IPS-11a (cell line): ENCODE results near the gene SUPV3L1.
"Not testable (repeated sequence)": the region's sequence is repeated elsewhere in the genome, so short reads cannot be mapped to it uniquely, and the experiment has no call there.

ENCODE experiments used
- H3K4me3 ChIP-seq: one replicate; pipeline ENCODE4 v1.5.1; 2013; ENCODE audit warnings: low read depth, low read length, control low read depth

SUPV3L1 gene

GRCh38 chr10:69228151-69228550 is 48.1 kb downstream of the SUPV3L1 start:
- no peak overlapping the region for H3K4me3 ChIP-seq

- H3K4me3 ChIP-seq, result no peak overlapping the region
These were observed 49.5 kb downstream of the SUPV3L1 start for GRCh38 chr10:69229616-69229916.

DNA sequence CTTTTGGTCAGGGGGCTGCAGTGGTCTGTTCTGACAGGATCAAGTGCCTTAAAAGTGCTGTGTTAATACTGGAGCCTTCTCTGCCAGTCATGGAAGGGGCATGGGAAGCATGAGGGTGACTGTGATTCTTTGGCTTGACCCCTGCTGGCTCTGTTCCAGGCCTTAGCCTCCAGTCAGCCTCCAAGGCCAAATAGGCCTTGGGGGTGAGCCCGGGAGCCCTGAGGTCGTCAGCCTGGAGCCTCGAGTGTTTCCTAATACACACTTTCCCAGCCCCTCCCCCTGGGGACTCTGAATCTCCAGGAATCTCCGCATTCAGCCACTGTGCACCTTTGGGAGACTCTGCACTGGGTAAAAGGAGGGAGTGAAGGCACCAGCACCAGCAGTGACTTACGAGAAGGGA is 50.1 kb downstream of the SUPV3L1 start:
- no peak overlapping the region for H3K4me3 ChIP-seq

DNA sequence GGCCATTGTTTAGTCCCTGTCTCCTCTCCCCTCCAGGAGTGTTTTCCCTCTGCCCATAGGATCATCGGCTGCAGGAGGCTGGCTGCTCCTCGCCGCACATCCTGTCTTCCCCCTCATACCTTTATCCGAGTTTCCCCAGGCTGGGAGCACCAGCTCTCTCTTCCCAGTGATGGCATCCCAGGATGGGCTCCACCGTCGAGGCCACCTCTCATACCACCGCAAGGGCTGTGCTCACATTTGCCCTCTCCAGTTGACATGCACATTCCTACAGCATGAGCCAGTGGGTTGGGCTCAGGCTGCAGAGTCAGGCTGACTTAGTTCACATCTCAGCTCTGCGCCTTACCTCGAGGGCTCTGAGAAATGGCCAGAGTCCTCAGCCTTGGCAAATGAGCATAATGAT is 52.2 kb downstream of the SUPV3L1 start:
- no peak overlapping the region for H3K4me3 ChIP-seq

DNA sequence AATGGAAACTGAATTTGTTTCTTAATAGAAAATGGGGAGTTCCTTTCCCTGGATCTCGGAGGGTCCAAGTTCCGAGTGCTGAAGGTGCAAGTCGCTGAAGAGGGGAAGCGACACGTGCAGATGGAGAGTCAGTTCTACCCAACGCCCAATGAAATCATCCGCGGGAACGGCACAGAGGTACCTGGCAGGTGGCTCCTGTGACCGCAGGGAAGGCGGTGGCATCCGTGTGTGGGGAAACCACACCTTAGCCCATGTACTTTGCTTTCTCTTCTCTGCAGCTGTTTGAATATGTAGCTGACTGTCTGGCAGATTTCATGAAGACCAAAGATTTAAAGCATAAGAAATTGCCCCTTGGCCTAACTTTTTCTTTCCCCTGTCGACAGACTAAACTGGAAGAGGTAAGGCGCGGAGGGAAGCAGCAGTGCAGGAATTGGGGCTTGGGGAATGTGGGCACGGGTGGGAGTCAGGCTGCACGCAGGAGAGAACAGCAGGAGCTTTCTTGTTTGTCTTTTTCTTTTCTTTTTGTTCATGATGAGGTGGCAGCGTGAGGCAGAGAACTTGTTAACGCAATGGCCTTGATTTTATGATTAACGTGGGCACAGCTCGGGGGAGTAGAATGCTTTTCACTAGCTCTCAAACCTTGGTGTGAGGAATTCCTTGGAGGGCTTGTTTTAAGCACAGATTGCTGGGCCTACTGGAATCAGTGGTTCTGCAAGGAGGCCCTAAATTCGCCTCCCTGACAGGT is 52.9 kb downstream of the SUPV3L1 start:
- no peak overlapping the region for H3K4me3 ChIP-seq

DNA sequence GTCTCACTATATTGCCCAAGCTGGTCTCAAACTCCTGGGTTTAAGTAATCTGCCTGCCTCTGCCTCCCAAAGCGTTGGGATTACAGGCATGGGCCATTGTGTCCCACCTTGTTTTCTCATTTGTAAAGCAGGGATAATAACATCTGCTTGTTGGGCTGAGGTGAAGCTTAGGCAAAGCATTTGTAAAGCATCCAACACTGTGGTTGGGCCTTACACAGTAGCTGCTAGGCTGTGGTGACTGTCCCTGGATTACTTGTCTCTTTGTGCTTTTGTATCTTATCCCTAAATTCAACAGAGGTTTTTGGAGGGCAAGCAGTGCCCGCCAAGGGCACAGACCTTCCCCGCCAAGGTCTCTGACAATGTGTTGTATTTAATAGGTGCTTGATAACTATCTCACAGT is 54.4 kb downstream of the SUPV3L1 start:
- no peak overlapping the region for H3K4me3 ChIP-seq

DNA sequence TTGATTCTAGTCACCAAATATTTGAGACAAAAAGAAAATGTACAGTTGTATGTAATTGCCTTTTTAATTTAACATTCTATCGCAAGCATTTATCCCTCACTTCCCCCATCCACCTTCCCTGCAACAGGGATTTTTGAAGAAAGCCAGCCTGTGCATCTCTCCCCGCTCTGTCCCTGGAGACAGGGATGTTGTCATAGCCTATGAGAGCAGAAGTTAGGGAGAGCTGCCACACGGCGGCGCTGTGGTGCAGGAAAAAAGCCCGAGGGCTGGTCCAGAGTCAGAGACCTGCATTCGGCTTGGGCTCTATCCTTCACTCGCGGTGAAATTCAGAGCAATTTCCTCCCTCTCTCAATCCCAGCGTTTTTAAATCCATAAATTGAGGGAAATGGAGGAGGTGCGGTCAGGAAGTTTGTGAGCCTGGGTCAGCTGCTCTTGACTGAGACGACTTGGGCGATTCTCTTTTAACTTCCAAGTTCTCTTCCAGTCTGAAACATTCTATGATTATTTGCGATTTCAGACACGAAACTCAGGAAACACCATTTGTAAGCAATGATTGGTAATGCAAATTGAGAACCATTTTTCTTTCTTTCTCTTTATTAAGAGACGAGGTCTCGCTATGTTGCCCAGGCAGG is 57.6 kb downstream of the SUPV3L1 start:
- H3K4me3 ChIP-seq, result no peak overlapping the region

DNA sequence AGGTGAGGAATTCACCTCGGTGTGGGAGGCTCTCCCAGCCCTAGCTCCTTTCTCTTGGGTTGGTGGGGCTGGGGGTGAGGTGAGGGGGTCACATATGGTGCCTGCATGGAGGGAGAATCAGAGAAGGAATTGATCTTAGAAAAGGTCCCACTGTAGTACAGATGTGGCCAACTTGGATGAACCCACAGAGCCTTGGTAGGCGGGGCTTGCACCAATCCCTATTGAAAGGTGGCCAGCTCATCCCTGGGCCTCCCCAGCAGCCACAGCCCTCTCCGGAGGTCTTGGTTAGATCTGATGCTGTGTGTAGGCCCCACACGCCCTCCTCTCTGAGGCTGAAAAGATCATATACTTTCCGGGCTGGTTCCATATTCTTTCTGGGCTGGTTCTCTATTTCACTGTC is 59.1 kb downstream of the SUPV3L1 start:
- H3K4me3 ChIP-seq, result no peak overlapping the region

- H3K4me3 ChIP-seq, result no peak overlapping the region
These were observed 59.9 kb downstream of the SUPV3L1 start for GRCh38 chr10:69239816-69240434.

DNA sequence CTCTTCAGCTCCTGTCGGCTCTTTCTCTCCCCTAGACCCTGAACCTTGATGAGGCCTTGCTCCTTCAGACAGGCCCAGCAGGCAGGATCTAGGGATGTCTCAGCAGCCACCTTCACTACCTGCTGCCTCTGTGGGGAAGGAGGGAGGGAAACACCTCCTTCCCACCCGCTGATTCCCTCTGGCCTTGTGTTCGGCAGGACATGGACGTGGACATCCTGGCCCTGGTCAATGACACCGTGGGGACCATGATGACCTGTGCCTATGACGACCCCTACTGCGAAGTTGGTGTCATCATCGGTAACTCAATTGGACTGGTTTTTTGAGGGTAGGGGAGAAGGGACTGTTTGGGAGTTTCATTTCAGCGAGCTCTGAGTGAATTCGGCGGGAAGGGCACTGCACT is 60.4 kb downstream of the SUPV3L1 start:
- H3K4me3 ChIP-seq, result no peak overlapping the region

- H3K4me3 ChIP-seq, result no peak overlapping the region
These were observed 61.5 kb downstream of the SUPV3L1 start for GRCh38 chr10:69241575-69241974.

DNA sequence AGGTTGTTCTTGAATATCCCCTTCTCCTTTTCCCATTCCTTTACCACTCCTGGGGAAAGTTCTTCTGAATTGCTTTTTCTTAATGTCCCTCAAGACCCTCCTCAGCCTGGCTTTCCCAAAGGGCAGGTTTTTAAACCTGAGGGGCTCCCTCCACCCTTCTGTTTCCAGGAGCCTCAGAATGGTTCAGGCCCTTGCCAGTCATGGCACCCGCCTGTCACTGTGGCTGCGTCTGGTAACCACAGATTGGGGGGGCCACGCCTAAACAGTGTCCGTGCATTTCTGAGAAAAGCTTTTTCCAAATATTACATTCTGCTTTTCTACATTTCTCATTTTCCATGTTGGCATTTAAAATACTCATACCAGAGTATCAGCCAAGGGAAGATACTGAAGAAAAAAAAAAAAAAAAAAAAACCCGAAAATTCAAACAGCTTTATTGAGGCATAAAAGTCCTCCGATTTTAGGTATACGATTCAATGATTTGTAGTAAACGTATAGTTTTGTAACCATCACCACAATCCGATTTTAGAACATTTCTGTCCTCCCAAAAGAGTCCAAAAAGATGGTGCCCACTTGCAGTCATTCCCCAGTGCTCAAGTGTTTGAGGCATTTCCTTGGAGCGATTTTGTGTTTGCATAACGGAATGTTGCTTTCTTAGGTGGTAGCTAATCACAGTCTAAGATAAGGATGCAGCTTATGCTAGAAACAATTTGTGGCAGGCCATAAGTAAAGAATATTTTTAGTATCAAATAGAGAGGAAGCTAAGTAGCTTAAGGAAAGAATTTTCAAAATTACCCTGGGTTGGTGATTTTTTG is 62.2 kb downstream of the SUPV3L1 start:
- H3K4me3 ChIP-seq, result no peak overlapping the region

DNA sequence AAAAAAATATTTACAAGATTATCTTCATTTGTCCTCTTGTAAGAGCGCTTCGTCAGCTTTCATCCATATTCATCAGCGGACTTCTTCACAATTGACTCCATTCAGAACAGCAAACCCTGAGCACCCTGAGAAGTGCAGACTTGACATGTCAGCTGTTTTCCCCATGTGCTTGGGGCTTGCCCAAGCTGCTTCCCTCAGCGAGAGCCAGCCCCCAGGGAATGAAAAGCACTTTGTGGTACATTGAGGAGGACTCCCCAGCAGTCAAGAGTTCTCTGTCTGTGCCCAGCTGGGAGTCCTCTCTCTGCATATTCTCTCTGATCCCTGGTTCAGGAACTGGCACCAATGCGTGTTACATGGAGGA is 62.8 kb downstream of the SUPV3L1 start:
- H3K4me3 ChIP-seq, result no peak overlapping the region

GRCh38 chr10:69243817-69244216 is 63.8 kb downstream of the SUPV3L1 start:
- no peak overlapping the region for H3K4me3 ChIP-seq

GRCh38 chr10:69246036-69246435 is 66.0 kb downstream of the SUPV3L1 start:
- no peak overlapping the region for H3K4me3 ChIP-seq

DNA sequence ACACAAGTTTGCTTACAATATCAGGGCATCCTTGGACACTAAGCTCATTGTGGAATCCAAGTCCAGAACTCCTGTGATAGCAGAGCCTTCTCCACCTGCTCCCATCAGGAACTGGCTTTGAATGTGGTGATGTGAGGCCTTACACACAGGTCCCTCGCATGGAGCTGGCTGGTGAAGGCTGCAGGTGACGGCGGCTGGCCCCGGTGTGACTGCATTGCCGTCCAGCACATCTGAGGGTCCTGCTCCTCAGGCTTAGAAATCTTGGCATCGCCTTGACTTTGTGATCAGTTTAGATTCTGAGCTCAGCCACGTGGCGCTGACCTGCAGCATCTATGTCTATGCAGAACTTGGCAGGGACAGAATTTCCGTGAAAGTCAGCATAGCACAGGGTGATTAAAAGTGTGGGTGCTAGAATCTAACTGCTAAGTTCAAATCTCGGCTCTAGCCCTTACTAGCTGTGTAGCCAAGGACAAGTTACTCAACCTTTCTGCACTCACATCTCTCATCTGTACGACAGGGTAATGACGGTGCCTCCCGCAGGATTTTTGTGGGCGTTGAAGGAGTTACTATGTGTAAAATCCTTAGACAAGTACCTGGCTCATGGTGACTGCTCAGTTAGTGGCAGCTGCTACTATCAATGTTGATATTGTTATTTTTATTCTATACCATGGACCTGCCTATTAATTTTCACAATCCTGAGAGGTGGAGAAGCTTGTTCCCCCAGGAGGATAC is 66.7 kb downstream of the SUPV3L1 start:
- H3K4me3 ChIP-seq, result no peak overlapping the region

DNA sequence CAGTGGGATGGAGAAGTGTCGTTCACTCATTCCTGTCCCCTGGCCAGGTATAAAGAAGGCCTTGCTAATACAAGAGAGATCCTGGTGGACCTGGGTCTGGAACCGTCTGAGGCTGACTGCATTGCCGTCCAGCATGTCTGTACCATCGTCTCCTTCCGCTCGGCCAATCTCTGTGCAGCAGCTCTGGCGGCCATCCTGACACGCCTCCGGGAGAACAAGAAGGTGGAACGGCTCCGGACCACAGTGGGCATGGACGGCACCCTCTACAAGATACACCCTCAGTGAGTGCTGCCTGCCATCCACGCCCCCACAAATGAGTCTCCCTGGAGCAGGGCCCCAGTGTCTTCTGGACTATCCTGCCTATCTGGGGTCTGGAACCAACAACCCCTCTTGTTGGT is 67.3 kb downstream of the SUPV3L1 start:
- no peak overlapping the region for H3K4me3 ChIP-seq

DNA sequence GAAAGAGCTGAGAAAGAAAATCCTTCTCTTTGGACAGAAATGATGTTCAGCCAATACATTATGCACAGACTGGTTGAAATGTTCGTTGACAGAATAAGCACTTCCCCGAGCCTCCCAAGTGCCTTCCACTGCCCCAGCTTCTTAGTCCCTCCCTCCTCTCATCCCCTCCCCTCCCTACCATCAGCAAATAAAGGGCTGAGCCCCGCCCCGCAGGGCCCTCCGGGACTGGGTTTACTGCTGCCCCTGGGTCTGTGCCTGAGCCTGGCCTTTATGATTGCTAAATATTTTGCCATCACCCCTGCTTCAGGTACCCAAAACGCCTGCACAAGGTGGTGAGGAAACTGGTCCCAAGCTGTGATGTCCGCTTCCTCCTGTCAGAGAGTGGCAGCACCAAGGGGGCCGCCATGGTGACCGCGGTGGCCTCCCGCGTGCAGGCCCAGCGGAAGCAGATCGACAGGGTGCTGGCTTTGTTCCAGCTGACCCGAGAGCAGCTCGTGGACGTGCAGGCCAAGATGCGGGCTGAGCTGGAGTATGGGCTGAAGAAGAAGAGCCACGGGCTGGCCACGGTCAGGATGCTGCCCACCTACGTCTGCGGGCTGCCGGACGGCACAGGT is 68.2 kb downstream of the SUPV3L1 start:
- H3K4me3 ChIP-seq, result no peak overlapping the region

DNA sequence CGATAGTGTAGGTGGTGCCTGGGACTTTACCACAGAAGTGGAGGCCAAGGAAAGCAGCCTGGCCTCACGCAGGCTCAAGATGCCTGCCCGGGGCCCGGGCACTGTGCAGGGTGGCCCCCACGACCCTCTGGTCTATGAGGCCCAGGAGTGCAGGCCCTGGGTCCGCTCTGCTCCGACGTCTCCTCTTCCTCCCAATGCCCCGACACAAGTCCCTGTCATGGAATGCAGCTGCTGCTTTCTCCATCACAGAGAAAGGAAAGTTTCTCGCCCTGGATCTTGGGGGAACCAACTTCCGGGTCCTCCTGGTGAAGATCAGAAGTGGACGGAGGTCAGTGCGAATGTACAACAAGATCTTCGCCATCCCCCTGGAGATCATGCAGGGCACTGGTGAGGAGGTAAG is 70.0 kb downstream of the SUPV3L1 start:
- H3K4me3 ChIP-seq, result no peak overlapping the region

DNA sequence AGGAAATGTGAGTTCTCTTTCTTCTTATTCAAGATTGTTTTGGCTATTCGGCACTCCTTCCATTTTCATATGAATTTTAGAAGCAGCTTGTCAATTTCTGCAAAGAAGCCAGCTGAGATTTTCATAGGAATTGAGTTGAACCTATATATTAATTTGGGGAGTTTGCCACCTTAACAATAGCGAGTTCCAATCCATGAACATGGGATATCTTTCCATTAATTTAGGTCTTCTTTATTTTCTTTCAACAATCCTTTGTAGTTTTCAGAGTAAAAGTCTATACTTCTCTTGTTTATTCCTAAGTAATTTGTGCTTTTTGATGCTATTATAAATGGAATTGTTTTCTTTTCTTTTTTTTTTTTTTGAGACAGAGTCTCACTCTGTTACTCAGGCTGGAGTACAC is 71.4 kb downstream of the SUPV3L1 start:
- not testable (repeated sequence) for H3K4me3 ChIP-seq

DNA sequence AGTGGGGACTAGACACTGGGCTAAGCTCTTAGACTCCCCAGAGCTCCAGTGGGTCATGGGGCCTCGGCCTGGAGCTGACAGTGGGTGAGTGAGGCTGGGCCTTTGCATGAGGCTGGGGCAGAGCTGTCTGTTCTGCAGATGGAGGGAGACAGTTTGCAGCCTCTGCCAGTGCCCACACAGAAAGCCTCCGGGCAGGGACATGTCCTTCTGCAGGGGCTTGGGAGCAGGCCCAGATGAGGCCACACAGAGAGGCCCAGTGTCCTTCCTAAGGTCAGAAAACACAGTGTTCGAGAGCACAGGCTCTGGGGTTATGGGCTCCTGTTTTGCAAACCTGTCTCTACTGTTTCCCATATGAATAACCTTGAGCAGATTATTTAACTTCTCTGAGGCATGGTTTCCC is 73.1 kb downstream of the SUPV3L1 start:
- H3K4me3 ChIP-seq, result no peak overlapping the region
